HEK293 (cell line): Measurements from ENCODE around the gene ZFX.

ENCODE experiments used
- CTCF ChIP-seq: fragments of 450-650 bp; formaldehyde crosslinking; IDR thresholded peaks from 2 replicates; pipeline ENCODE4 v1.5.1; 2016; ENCODE audit warnings: missing biosample characterization, missing genetic modification characterization
- ZNF133 ChIP-seq: fragments of 450-650 bp; formaldehyde crosslinking; IDR thresholded peaks from 2 replicates; pipeline ENCODE4 v1.5.1; 2016; ENCODE audit warnings: missing biosample characterization, missing genetic modification characterization
- ZNF24 ChIP-seq: fragments of 450-650 bp; formaldehyde crosslinking; IDR thresholded peaks from 2 replicates; pipeline ENCODE4 v1.5.1; 2016; ENCODE audit warnings: missing biosample characterization, missing genetic modification characterization

- no peak for TF ChIP-seq CTCF (tag by site-specific recombination)
- TF ChIP-seq ZNF24 (tag by site-specific recombination): no peak
- TF ChIP-seq ZNF133 (tag by site-specific recombination): no peak
Observed at GRCh38 chrX:24228596-24228995, 79.1 kb downstream of the ZFX start.
